ENCODE results near the gene DNM1. TPM values are rescaled to one million over a fixed set of nuclear protein-coding genes. Genes with fewer than 3 reads are reported as not detected.

The DNM1 gene
- total RNA-seq, 1 experiment from 2014 or later, result 2.0 TPM

- TF ChIP-seq CTCF (IDR thresholded peaks at IDR 0.05; ENCODE audit: unreplicated experiment), result no peak
- ChIA-PET CTCF (interaction anchor here (0.7 kb wide), 1 partner anchor 9 kb away, joined by 3 read pairs; no protein-coding TSS in a partner anchor), POLR2A (interaction anchor here (0.6 to 1.1 kb wide), 2 partner anchors 10 to 107 kb away, joined by 5 to 7 read pairs; partner anchors contain the start of gene BBLN)
- H3K36me3 Mint-ChIP-seq (ENCODE audit: insufficient read depth, unreplicated experiment), result peaks cover 53% of the 10 kb centered on the region
- intact Hi-C loops (cut with micrococcal nuclease), result no loop called here
- no peak overlapping the region for H3K4me3 Mint-ChIP-seq (ENCODE audit: unreplicated experiment)
- no peaks in the 10 kb centered on the region for H3K27me3 Mint-ChIP-seq (ENCODE audit: insufficient read depth, unreplicated experiment)
- H3K27ac Mint-ChIP-seq (ENCODE audit: low read depth, unreplicated experiment), result no peak overlapping the region
- H3K4me1 Mint-ChIP-seq (ENCODE audit: insufficient read depth, unreplicated experiment), result no peaks in the 10 kb centered on the region
- H3K9me3 Mint-ChIP-seq (ENCODE audit: unreplicated experiment), result no peaks in the 10 kb centered on the region
- BruUV-seq (replicated peaks), result no TSS peak
- no peak for DNase-seq (ENCODE audit: unreplicated experiment)
Observed at GRCh38 chr9:128169925-128170324, 33.3 kb upstream of the DNM1 start.

- no TSS peak for BruUV-seq (replicated peaks)
- H3K4me1 Mint-ChIP-seq (ENCODE audit: insufficient read depth, unreplicated experiment), result no peaks in the 10 kb centered on the region
- H3K27ac Mint-ChIP-seq (ENCODE audit: low read depth, unreplicated experiment), result no peak overlapping the region
- CTCF ChIA-PET, result interaction anchor here (1.1 kb wide), 1 partner anchor 9 kb away, joined by 3 read pairs; no protein-coding TSS in a partner anchor
- POLR2A ChIA-PET, result interaction anchor here (1.7 kb wide), 1 partner anchor 10 kb away, joined by 6 read pairs; no protein-coding TSS in a partner anchor
- no peak for DNase-seq (ENCODE audit: unreplicated experiment)
- no peaks in the 10 kb centered on the region for H3K27me3 Mint-ChIP-seq (ENCODE audit: insufficient read depth, unreplicated experiment)
- H3K36me3 Mint-ChIP-seq (ENCODE audit: insufficient read depth, unreplicated experiment), result peaks cover 27% of the 10 kb centered on the region
- H3K9me3 Mint-ChIP-seq (ENCODE audit: unreplicated experiment), result no peaks in the 10 kb centered on the region
- intact Hi-C loops (cut with micrococcal nuclease), result no loop called here
- H3K4me3 Mint-ChIP-seq (ENCODE audit: unreplicated experiment), result no peak overlapping the region
- TF ChIP-seq CTCF (IDR thresholded peaks at IDR 0.05; ENCODE audit: unreplicated experiment), result no peak
Observed at GRCh38 chr9:128174062-128174461, 29.1 kb upstream of the DNM1 start.

- Mint-ChIP-seq H3K27ac (ENCODE audit: low read depth, unreplicated experiment) (no peak overlapping the region), H3K9me3 (ENCODE audit: unreplicated experiment) (no peaks in the 10 kb centered on the region), H3K36me3 (ENCODE audit: insufficient read depth, unreplicated experiment) (peaks cover 28% of the 10 kb centered on the region), H3K27me3 (ENCODE audit: insufficient read depth, unreplicated experiment) (no peaks in the 10 kb centered on the region), H3K4me1 (ENCODE audit: insufficient read depth, unreplicated experiment) (no peaks in the 10 kb centered on the region), H3K4me3 (ENCODE audit: unreplicated experiment) (no peak overlapping the region)
- TF ChIP-seq CTCF (IDR thresholded peaks at IDR 0.05; ENCODE audit: unreplicated experiment), result no peak
- DNase-seq (ENCODE audit: unreplicated experiment), result no peak
- intact Hi-C loops (cut with micrococcal nuclease), result no loop called here
- POLR2A ChIA-PET, result interaction anchor here (0.6 to 1.7 kb wide), 3 partner anchors 9 to 703 kb away, joined by 3 to 6 read pairs (median 4); partner anchors contain the start of gene BBLN
- BruUV-seq (replicated peaks), result no TSS peak
- CTCF ChIA-PET, result interaction anchor here (0.7 to 1.0 kb wide), 2 partner anchors 16 to 31 kb away, joined by 3 to 4 read pairs; no protein-coding TSS in a partner anchor
Observed at GRCh38 chr9:128175102-128175563, 28.0 kb upstream of the DNM1 start.

- CTCF ChIA-PET, result interaction anchor here (1.0 kb wide), 1 partner anchor 15 kb away, joined by 4 read pairs; no protein-coding TSS in a partner anchor
- no peak overlapping the region for H3K27ac Mint-ChIP-seq (ENCODE audit: low read depth, unreplicated experiment)
- no peaks in the 10 kb centered on the region for H3K9me3 Mint-ChIP-seq (ENCODE audit: unreplicated experiment)
- BruUV-seq (replicated peaks), result no TSS peak
- intact Hi-C loops (cut with micrococcal nuclease), result no loop called here
- no peaks in the 10 kb centered on the region for H3K27me3 Mint-ChIP-seq (ENCODE audit: insufficient read depth, unreplicated experiment)
- peaks cover 26% of the 10 kb centered on the region for H3K36me3 Mint-ChIP-seq (ENCODE audit: insufficient read depth, unreplicated experiment)
- H3K4me3 Mint-ChIP-seq (ENCODE audit: unreplicated experiment), result no peak overlapping the region
- no peak for DNase-seq (ENCODE audit: unreplicated experiment)
- no peak for TF ChIP-seq CTCF (IDR thresholded peaks at IDR 0.05; ENCODE audit: unreplicated experiment)
- POLR2A ChIA-PET, result no interaction called here
- no peaks in the 10 kb centered on the region for H3K4me1 Mint-ChIP-seq (ENCODE audit: insufficient read depth, unreplicated experiment)
Observed at GRCh38 chr9:128175726-128176125, 27.5 kb upstream of the DNM1 start.
